Right atrium auricular region (tissue), 2 donors: Measurements from ENCODE around the gene EPX. TPM values are rescaled to one million over a fixed set of nuclear protein-coding genes. Genes with fewer than 3 reads are reported as not detected.
A peak's percentile ranks its signal among the peaks of the same experiment; 100 is the strongest.

ENCODE experiments used
- DNase-seq: peaks from one replicate; pipeline ENCODE4 v3.0.0-alpha.2; 2019; ENCODE audit warnings: low spot score
- H3K27ac ChIP-seq, 2 donors: fragments of 200-600 bp; sonication (generic); 1 replicate in 1 of 2; 2 replicates in 1 of 2; pipeline ENCODE4 v1.5.1; 2016 to 2019
- H3K27me3 ChIP-seq, 2 donors: fragments of 200-600 bp; sonication (generic); one replicate each; pipeline versions ENCODE4 v1.5.1 to v1.6.0; 2017 to 2019
- H3K36me3 ChIP-seq: fragments of 200-600 bp; sonication (generic); one replicate; pipeline ENCODE4 v1.5.1; 2016
- H3K4me1 ChIP-seq, 2 donors: fragments of 200-600 bp; sonication (generic); one replicate each; pipeline versions ENCODE4 v1.5.1 to v1.6.0; 2017 to 2019
- H3K4me3 ChIP-seq, 2 donors: fragments of 200-600 bp; sonication (generic); 1 replicate in 1 of 2; 2 replicates in 1 of 2; pipeline ENCODE4 v1.5.1; 2017 to 2019; ENCODE audit warnings: mild to moderate bottlenecking in 1 of 2, moderate library complexity in 1 of 2
- H3K9me3 ChIP-seq, 2 donors: fragments of 200-600 bp; sonication (generic); one replicate each; pipeline ENCODE4 v1.5.1; 2019
- total RNA-seq, 2 donors: library from RNA; depleted of rRNA; stranded (reverse); fragments of >200 nt; gene quantifications; one replicate each; pipeline ENCODE4 v1.1.0, GENCODE V29; 2016
- TF ChIP-seq, protein P1 (sequence below), 2 donors: fragments of 200-600 bp; sonication (generic); IDR thresholded peaks; one replicate each; pipeline ENCODE4 v1.5.1; 2019; ENCODE audit warnings: antibody characterized with exemption in 2 of 2

EPX gene
- total RNA-seq, 2 donors from 2014 or later: not detected

- Histone ChIP-seq H3K27ac (peak within 1 kb of the TSS; percentile 68), H3K9me3 (no peaks in the 10 kb centered on the region), H3K36me3 (peaks cover 5% of the 10 kb centered on the region), H3K27me3 (no peaks in the 10 kb centered on the region), H3K4me3 (peak within 1 kb of the TSS; percentile 84 to 96), H3K4me1 (peaks cover 0 to 8% of the 10 kb centered on the region in 2 donors)
- TF ChIP-seq, protein P1, sequence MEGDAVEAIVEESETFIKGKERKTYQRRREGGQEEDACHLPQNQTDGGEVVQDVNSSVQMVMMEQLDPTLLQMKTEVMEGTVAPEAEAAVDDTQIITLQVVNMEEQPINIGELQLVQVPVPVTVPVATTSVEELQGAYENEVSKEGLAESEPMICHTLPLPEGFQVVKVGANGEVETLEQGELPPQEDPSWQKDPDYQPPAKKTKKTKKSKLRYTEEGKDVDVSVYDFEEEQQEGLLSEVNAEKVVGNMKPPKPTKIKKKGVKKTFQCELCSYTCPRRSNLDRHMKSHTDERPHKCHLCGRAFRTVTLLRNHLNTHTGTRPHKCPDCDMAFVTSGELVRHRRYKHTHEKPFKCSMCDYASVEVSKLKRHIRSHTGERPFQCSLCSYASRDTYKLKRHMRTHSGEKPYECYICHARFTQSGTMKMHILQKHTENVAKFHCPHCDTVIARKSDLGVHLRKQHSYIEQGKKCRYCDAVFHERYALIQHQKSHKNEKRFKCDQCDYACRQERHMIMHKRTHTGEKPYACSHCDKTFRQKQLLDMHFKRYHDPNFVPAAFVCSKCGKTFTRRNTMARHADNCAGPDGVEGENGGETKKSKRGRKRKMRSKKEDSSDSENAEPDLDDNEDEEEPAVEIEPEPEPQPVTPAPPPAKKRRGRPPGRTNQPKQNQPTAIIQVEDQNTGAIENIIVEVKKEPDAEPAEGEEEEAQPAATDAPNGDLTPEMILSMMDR (IDR thresholded peaks at IDR 0.05): peak; percentile 74 to 75
- DNase-seq: peak; percentile 96
Measured at GRCh38 chr17:58219007-58219788, 26.7 kb downstream of the EPX start, which contains the start of gene MKS1. TSS of gene MKS1 (minus strand) at chr17:58219255. CDS start at chr17:58219230, 25 bp downstream.

DNA sequence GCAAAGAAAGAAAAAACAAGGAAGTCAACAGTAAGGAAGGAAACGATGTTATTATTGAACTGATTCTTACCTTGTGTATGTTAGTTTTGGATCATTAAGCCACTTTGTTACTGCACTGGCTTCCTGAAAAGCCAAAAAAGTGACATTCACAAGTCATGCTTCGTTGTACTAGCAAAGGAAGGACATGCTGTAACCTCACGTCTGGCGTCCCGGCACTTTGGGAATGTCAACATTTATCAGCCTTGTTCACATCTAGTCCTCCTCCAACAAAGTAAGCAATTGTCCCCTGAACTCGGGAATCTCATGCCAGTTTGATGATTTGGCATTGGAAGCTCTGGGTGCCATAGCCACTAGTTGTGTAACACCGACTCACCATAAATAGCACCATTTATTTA is 27.3 kb downstream of the EPX start:
- Histone ChIP-seq H3K4me3 (peak overlapping the region; percentile 84 to 96), H3K27ac (peak overlapping the region; percentile 68), H3K9me3 (no peaks in the 10 kb centered on the region), H3K4me1 (peaks cover 0 to 8% of the 10 kb centered on the region in 2 donors), H3K36me3 (peaks cover 5% of the 10 kb centered on the region), H3K27me3 (no peaks in the 10 kb centered on the region)
- TF ChIP-seq, protein P1 (IDR thresholded peaks at IDR 0.05): no peak
- DNase-seq: no peak

DNA sequence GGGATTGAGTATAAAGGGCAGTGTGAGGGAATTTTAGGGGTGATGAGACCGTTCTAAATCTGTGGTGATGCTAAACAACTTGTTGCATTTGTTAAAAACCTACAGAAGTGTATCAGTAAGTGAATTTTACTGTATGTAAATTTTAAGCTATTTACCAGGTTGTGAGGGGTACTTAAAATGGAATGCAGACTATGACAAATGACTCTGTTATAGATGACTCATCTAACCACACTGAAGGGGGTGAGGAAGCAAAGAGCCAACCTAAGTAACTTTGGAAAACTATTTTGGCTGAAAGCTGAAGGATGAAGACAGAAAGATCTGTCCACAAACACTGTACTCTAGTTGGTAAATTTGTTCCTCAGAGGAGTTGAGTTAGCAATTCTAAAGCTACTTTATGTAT is 31.8 kb downstream of the EPX start:
- no peaks in the 10 kb centered on the region for H3K9me3 ChIP-seq
- H3K27me3 ChIP-seq: no peaks in the 10 kb centered on the region
- TF ChIP-seq, protein P1 (IDR thresholded peaks at IDR 0.05): no peak

DNA sequence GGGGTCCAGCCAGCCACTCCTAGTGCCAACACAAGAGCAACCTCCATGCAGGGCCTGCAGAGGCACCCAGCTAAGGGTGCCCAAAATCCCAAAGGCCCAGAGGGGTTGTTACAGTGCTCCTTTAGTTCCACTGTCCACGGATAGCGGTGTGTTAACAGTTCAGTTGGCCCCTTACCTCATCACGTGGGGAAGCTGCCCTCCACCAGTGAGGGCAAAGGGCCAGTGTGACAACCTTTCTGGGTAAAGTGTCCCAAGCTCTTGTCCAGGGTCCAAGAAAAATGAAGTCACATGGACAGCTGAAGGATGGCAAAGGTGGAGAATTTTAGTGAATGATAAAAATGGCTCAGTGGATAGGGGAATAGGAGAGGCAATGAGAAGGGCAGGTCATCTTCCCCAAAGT is 35.2 kb downstream of the EPX start:
- Histone ChIP-seq H3K27me3 (no peaks in the 10 kb centered on the region), H3K4me3 (no peak overlapping the region), H3K4me1 (no peaks in the 10 kb centered on the region), H3K36me3 (no peaks in the 10 kb centered on the region), H3K9me3 (no peaks in the 10 kb centered on the region), H3K27ac (no peak overlapping the region)
- no peak for DNase-seq
- TF ChIP-seq, protein P1 (IDR thresholded peaks at IDR 0.05): no peak

More for the DNA sequence above, 31.8 kb downstream of the EPX start:
- no peak overlapping the region for H3K27ac ChIP-seq
- H3K36me3 ChIP-seq: no peaks in the 10 kb centered on the region
- no peak for DNase-seq
- H3K4me1 ChIP-seq: peaks cover 0 to 8% of the 10 kb centered on the region in 2 donors
- H3K4me3 ChIP-seq: no peak overlapping the region

DNA sequence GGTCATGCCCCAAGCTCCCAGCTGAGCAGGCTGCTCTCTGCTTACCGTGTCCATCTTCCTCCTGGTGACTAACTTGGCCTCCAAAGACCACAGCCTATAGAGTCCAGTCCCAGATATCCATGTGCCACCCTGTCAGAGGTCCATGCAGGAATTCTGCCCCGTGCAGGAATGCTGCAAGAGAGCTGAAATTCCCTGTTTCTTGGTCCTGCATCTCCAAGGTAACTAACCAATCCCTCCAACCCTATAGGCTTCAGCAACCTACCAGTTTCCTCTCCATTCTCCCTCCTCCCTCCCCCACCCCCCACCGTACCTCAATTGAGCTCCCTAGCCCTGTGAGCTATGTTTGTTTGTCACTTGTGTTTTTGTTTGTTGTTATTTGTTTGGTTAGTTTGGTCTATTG is 36.2 kb downstream of the EPX start:
- Histone ChIP-seq H3K36me3 (no peaks in the 10 kb centered on the region), H3K27ac (no peak overlapping the region), H3K27me3 (no peaks in the 10 kb centered on the region), H3K9me3 (no peaks in the 10 kb centered on the region), H3K4me3 (no peak overlapping the region), H3K4me1 (no peaks in the 10 kb centered on the region)
- DNase-seq: no peak
- TF ChIP-seq, protein P1 (IDR thresholded peaks at IDR 0.05): no peak
